C4-2B (cell line): ENCODE data around the gene NOC2L.

ENCODE experiments used
- H3K27ac ChIP-seq: fragments of 450-650 bp; 2 replicates; pipeline ENCODE4 v1.5.1; 2017
- ZFX ChIP-seq: fragments of 450-650 bp; IDR thresholded peaks from 2 replicates; pipeline ENCODE4 v1.6.1; 2017
- TF ChIP-seq, protein P1 (sequence below): fragments of 450-650 bp; conservative IDR thresholded peaks from 2 replicates; pipeline ENCODE4 v1.5.1; 2017; ENCODE audit warnings: mild to moderate bottlenecking

NOC2L gene

DNA sequence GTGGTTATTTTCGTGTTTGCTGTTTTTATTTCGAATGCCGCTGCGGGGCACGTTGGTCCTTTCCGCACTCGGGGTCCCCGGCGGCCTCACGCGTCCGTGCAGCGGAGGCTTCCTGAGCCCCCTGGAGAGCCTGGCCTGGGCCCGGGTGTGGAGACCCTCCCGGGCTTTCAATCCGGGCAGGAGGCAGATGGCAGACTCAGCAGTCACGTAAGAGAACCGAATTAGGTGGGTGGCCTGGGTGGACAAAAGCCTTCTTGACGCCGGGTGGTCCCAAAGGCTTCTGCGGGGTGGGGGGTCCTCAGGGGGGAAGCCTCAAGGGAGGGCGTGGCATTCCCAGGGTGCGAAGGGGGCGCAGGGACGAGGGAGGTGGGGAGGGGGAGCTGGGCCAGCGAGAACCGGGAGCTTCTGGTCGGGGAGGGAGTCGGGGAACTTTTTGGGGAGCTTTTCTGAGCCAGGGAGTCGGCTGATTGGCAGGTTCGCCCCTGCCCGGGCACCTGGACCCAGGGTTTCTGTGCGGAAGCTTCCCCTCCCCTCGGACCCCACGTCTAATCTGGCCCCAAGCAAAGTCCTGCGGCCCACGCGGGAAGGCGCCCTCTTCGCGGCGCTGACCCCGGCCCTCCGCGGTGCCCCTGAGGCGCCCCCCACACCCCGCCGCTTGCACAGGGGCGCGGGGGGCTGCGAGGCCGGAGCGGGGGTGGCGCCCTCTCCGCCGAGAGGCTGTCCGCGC lies 42.2 kb upstream of the NOC2L start:
- TF ChIP-seq, protein P1, sequence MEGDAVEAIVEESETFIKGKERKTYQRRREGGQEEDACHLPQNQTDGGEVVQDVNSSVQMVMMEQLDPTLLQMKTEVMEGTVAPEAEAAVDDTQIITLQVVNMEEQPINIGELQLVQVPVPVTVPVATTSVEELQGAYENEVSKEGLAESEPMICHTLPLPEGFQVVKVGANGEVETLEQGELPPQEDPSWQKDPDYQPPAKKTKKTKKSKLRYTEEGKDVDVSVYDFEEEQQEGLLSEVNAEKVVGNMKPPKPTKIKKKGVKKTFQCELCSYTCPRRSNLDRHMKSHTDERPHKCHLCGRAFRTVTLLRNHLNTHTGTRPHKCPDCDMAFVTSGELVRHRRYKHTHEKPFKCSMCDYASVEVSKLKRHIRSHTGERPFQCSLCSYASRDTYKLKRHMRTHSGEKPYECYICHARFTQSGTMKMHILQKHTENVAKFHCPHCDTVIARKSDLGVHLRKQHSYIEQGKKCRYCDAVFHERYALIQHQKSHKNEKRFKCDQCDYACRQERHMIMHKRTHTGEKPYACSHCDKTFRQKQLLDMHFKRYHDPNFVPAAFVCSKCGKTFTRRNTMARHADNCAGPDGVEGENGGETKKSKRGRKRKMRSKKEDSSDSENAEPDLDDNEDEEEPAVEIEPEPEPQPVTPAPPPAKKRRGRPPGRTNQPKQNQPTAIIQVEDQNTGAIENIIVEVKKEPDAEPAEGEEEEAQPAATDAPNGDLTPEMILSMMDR: no peak
- 0 out of 2 replicates have a peak, but pooled peaks have one; percentile 28 for TF ChIP-seq ZFX
- H3K27ac ChIP-seq: peak overlapping the region; percentile 95

DNA sequence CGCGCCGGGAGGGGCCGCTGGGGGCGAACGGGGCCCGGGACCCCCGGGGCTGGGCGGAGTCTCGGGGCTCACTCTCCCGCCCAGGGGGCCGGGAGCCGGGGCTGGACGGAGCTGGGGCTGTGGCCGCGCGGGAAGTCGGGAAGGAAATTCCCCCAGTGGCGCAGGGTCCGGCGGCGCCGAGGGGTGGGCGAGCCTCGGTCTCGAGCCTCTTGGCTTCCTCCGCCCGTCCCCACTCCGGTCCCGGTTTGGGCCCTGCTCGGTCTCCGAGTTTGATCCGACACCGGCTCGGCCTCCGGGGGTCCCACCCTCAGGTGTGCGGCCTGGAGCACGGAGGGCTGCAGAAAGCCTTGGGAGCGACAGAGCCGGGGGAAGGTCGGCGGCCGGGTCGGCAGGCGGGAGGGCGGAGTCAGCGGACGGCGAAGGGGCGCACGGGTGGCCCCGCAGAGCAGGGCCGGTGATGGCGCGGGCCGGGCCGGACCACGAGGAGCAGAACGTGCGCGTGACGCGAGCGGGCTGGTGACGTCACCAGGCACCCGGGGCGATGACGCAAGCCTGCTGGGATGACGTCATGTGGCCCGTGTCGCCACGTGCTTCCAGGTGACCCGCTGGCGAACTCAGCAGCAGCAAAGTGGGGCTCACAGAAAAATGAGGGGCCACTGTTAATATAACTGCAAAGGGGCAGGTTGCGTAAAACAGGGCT lies 41.5 kb upstream of the NOC2L start:
- TF ChIP-seq ZFX: peak; percentile 68
- TF ChIP-seq, protein P1: no peak
- H3K27ac ChIP-seq: peak overlapping the region; percentile 95

DNA sequence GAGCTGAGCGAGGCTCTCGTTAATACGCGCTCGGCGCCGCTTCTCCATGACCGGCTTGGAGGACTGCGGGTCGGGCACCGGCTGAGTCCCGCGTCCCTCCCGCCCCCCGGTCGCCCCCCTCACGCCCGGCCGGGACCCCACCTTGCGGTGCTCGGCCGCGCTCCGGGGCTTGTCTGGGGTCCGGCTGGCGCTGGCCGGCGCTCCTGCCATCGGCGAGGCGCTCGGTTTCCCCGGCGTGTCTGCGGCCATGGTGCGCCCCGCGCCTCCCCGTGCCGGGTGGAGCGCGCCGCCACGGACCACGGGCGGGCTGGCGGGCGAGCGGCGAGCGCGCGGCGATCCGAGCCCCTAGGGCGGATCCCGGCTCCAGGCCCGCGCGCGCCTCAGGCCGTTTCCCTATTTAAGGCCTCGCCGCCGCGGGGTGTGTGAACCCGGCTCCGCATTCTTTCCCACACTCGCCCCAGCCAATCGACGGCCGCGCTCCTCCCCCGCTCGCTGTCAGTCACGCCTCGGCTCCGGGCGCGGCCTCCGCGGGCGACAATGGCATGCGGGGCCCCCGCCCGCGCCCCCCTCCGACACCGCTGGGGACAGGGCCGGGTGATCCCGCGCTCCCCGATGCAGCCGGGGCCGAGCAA lies 40.8 kb upstream of the NOC2L start, which contains the start of gene HES4:
HES4 (minus strand) TSS at position 373 of the 632 bp plus-strand sequence; CDS start at position 249, 124 bp downstream.
- H3K27ac ChIP-seq: peak within 1 kb of the TSS; percentile 95
- TF ChIP-seq, protein P1: no peak
- peak; percentile 78; the same call in 1 of the 2 replicates for TF ChIP-seq ZFX

DNA sequence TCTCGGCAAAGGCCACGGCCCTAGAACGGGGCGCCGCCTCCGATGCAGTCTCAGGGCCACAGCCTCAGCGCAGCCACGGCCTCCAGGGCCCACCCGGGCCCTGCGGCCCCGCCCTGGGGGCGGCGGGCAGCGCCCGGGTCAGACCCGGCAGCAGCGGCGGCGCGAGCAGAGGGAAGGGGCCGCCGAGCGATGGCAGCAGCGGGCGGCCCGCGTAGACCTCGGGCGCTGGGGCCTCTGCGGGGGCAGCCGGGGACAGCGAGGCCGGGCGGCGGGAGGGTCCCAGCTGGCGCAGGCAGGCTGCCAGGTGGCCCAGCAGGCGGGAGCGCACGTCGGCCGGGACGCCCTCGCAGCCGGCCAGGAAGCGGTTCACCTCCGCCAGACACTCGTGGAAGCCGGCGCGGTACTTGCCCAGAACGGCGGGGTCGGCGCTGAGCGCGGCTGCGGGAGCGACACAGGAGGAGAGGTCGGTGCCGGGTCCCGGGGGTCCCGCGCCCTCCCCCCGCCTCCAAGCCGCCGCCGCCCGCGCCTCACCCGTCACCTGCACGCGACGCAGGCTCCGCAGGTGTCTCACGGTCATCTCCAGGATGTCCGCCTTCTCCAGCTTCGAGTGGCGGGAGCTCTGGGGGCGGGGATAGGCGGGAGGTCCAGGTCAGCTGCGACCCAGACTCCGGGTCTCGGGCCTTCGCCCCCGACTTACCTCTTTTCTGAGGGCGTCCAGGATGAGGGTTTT lies 40.1 kb upstream of the NOC2L start:
- peak overlapping the region; percentile 95 for H3K27ac ChIP-seq

DNA sequence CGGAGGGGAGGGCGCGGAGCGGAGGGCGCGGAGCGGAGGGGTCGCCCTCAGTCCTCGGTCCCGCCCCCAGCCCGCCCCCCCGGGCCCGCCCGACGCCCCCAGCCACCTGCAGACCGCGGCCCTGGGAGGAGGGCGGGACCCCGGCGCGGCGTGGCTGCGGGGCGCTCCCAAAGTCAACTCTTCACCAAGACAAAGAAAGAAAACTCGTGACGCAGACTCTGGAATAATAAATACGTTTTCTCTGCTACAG lies 39.6 kb upstream of the NOC2L start:
- TF ChIP-seq ZFX: no peak
- TF ChIP-seq, protein P1: no peak
- peak overlapping the region; percentile 95 for H3K27ac ChIP-seq

More for the DNA sequence above, 40.1 kb upstream of the NOC2L start:
- TF ChIP-seq ZFX: 0 out of 2 replicates have a peak, but pooled peaks have one; percentile 31
- TF ChIP-seq, protein P1: no peak; the same call in 1 of the 2 replicates

DNA sequence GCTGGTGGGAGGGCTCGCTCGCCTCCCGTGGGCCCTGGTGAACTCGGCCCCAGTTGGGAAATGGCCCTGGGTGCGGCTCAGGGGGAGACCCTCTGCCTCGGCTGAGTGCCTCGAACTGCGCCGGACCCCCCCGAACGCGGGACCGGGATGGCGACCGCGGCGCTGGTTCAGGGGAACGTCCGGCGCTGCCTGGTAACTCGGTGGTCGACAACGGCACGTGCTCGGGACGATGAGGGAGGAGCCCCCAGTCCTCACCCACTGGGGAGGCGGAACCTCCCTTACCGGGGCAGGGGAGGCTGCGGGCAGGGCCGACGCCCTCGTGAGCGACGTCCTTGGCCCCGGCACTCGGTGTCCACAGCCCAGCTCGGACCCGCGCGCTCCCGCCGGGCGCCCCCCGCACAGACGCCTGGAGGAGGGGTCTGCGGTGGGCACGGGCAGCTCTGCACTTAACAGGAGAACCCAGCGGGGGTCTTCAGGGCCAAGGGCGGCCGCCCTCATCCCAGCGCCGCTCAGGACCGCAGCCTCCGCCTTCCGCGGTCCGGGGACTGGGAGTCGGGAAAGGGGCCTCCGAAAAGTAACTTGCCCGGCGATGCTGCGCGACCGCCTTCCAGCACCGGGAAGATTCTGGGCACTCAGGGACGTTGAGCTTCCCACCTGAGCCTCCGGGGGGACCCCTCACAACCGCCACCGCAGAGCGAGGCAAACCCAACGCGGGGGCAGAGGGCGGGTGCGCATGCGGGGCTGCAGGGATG lies 39.1 kb upstream of the NOC2L start:
- H3K27ac ChIP-seq: peak overlapping the region; percentile 95; the same call in 1 of the 2 replicates
- TF ChIP-seq, protein P1: no peak
- no peak for TF ChIP-seq ZFX
